GM18520 (cell line): ENCODE measurements around the gene GIPR.
"Not testable (repeated sequence)": the region's sequence is repeated elsewhere in the genome, so short reads cannot be mapped to it uniquely, and the experiment has no call there.

ENCODE experiments used
- ATAC-seq: cut with Tn5 transposase; IDR thresholded peaks from one replicate; pipeline ENCODE4 v1.9.1; 2021; ENCODE audit not compliant: unreplicated experiment

The GIPR gene, protein sequence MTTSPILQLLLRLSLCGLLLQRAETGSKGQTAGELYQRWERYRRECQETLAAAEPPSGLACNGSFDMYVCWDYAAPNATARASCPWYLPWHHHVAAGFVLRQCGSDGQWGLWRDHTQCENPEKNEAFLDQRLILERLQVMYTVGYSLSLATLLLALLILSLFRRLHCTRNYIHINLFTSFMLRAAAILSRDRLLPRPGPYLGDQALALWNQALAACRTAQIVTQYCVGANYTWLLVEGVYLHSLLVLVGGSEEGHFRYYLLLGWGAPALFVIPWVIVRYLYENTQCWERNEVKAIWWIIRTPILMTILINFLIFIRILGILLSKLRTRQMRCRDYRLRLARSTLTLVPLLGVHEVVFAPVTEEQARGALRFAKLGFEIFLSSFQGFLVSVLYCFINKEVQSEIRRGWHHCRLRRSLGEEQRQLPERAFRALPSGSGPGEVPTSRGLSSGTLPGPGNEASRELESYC

DNA sequence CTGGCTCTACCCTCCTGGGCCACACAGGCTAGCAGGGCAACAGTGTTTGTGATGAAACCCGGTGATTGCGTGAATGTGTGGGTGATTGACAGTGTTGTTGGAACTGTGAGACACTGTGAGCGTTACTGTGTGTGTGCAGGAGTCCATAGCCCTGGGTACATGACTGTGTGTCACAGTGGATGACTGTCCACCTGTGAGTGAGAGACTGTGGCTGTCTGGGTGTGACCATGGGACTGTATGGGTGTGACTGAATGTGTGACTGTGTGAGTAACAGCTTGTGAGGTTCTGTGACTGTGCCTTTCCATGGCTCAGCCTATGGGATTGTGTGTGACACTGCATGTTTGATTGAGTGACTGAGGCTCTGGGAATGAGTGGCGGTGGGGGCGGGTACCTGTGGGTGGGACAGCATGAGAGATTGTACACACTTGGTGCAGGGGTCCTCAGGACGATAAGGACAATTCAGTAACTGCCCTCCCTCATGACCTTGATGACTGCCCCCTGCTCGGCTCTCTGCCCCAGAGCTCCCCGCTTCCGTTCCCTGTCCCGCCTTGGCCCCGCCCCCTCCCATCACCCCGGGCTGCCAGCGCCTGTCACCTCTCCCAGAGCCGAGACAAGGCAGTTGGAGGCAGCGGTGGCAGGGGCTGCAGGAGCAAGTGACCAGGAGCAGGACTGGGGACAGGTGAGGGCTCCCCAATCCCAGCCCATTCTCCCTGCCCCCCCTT is at the start of gene GIPR:
Gene GIPR, plus strand, starts transcription at position 602 of the 722 bp plus-strand sequence. CDS start 1,300 bp downstream, outside the sequence.
- ATAC-seq: no peak

DNA sequence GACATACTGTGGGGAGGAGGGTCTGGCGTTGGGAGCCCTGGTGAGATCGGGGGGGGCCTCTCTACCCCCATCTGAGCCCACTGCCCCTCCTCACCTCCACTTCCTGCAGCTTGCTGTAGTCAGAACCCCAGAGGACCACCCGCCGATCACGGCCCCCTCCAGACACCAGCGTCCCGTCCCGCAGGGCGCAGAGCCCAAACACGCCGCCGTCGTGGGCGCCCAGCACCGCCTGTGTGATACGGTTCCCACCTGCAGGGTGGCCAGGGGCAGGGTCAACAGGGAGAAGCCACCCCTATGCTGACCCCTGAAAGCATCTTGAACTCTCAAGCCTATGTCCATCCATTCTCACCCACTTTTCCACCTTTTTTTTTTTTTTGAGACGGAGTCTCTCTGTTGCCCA is 46.6 kb upstream of the GIPR start:
- ATAC-seq: no peak

DNA sequence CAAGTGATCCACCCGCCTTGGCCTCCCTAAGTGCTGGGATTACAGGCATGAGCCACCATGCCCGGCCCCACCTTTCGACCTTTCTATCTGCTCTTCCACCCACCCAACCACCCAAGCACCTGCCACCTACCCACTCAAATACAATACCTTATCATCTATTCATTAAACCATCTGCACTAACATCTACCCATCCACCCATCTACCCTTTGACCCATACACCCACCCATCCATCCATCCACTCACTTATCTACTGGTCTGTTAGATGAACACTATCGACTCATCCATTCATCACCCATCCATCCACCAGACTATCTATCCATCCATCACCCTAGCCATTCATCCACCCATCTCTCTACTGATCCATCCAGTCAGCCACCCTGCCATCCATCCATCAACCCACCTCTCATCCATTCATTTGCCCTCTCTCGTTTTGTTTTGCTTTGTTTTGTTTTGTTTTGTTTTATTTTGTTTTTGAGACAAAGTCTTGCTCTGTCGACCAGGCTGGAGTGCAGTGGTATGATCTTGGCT is 46.0 kb upstream of the GIPR start:
- no peak for ATAC-seq

DNA sequence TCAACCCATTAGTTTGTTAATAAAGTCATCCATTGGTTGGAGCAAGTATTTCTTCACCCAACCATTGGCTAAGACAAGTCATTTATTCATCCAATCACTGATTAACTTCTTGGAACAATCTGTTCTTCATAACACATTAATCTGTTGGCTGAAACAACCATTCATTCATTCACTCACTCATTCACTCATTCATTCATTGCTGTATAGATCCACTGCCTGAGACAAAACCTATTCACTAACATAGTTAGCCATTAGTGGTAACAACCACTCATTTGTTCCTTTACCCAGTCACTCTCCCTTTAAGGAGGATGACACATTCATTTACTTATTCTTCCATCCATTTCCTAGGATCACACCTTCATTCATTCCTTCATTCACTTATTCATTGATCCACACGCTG is 44.0 kb upstream of the GIPR start:
- ATAC-seq: no peak

DNA sequence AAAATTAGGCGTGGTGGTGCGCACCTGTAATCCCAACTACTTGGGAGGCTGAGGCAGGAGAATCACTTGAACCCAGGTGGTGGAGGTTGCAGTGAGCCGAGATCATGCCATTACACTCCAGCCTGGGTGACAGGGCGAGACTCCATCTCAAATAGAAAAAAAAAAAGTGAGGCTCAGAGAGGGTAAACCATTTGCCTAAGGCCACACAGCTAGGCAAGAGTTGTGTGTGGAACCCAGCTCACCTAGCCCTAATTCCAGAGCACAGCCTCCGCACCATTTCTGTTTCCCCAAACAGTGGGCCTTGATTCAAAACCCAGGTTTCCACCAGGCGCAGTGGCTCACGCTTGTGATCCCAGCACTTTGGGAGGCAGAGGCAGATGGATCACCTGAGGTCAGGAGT is 39.8 kb upstream of the GIPR start:
- not testable (repeated sequence) for ATAC-seq

DNA sequence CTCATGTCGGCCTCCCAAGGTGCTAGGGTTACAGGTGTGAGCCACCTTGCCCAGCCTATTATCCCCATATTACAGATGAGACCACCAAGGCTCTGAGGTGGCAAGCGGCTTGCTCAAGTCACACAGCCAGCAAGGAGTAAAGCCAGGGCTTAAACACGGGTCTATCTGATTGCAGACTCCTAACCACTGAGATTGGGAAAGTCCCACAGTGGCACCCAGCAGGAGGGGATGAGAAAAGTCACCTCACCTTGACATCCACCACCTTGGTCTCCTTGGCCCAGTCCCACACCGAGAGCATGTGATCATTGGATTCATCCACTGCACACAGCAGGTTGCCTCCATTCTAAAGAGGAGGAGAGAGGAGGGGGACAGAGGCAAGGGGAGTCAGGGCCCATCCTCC is 38.3 kb upstream of the GIPR start:
- ATAC-seq: no peak

DNA sequence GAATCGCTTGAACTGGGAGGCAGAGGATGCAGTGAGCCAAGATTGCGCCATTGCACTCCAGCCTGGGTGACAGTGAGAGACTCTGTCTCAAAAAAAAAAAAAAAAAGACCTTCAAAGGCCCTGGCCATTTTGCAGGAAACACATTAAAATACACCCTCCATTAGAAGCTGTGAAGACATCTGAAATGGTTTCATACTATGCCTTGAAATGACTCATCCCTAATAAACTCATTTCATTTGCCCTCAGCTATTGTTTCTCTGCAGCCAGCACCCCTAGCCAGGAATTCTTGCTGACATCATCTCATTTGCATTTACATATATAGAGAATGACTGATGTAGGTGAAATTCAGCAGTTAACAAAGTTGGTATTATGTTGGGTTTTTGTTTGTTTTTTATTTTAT is 37.6 kb upstream of the GIPR start:
- ATAC-seq: no peak

DNA sequence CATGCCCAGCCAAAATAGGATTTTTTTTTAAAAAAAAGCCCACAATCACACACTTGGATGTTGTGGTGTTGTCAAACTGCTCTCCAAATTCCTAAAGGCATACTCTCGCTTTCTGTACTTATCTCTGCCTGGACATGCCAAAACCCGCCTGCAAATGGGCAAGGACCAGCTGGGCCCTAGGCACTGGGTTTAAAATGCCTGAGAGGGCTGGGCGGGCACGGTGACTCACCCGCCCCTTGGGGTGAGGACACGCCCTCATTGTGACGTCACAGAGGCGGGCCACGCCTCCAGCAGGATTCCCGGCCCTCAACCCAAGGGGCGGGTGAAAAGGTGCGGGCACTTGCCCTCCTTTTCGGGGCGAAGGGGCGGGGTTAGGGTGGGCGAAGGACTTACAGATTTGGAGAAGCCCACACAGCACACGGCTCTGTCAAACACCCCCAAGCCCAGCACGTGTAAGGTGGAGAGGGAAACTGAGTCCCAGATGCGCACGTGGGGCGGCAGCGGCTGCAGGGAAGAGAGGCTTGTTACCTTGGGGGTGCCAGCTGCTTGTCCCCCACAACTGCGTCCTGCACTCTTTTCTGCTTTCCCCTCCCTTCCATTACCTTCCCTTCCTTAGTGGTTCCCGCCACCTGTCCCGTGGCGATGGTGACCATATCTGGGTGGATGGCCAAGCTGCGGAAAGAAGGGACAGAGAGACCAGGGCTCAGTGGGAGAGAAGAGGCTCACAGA is 35.4 kb upstream of the GIPR start:
- ATAC-seq: no peak

DNA sequence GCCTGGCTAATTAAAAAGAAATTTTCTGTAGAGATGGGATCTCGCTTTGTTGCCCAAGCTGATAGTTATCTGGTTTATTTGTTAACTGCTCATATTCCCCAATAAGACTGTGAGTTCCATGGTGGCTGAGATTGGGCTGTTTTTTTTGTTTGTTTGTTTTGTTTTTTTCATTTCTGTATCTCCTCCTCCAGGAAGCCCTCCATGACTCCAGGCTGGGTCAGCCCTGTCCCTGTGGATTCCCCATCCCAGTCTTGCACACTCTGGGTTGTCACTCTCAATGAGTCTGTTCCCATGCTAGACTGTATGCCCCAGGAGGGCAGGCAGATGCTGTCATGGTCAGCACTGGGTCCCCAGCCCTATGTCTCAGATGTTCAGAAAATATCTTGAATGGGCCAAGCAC is 31.7 kb upstream of the GIPR start:
- no peak for ATAC-seq

DNA sequence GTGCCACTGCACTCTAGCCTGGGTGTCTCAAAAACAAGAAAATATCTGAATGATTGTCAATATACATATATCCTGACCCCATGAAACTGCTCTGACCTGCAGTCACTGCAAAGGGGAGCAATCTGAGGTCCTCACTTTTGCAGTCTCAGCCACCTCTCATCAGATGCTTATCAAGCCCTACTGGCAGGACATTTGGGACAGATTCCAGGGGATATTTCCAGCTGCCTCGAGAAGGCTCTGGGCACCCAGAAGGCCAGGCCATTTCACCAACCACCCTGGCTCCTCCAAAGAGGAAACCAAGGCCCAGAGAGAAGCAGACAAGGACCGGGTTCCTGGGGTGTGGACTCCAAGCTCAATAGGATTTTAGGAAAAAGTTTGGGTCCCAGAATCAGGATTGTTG is 31.1 kb upstream of the GIPR start:
- ATAC-seq: no peak

DNA sequence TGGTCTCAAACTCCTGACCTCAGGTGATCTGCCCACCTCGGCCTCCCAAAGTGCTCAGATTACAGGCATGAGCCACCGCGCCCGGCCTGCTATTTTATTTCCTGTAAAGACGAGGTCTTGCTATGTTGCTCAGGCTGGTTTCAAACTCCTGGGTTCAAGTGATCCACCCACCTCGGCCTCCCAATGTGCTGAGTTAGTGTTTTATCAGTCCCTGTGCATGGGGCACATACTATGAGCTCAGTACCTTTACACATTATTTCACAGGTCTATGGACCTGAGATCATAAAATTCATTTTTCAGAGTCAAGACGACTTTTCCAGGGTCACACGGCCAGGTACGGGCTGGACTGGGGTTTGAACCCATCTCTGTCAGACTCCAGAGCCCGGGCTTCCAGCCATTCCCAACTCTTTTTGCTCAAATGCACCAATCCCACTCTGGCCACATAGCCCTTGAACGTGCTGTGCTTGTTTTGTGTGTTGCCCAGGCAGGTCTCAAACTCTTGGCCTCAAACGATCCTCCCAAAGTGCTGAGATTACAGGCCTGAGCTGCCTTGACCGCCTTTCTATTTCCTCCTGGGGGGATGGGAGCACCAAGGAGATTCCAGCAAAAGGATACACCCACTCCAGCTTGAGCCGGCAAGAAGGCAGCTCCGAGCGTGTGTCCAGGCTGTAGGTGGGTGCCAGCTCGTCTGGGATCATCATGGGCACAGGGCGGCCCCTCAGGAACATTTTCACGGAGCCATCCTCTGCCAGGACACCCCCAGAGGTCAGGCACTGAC is 29.9 kb upstream of the GIPR start:
- no peak for ATAC-seq

DNA sequence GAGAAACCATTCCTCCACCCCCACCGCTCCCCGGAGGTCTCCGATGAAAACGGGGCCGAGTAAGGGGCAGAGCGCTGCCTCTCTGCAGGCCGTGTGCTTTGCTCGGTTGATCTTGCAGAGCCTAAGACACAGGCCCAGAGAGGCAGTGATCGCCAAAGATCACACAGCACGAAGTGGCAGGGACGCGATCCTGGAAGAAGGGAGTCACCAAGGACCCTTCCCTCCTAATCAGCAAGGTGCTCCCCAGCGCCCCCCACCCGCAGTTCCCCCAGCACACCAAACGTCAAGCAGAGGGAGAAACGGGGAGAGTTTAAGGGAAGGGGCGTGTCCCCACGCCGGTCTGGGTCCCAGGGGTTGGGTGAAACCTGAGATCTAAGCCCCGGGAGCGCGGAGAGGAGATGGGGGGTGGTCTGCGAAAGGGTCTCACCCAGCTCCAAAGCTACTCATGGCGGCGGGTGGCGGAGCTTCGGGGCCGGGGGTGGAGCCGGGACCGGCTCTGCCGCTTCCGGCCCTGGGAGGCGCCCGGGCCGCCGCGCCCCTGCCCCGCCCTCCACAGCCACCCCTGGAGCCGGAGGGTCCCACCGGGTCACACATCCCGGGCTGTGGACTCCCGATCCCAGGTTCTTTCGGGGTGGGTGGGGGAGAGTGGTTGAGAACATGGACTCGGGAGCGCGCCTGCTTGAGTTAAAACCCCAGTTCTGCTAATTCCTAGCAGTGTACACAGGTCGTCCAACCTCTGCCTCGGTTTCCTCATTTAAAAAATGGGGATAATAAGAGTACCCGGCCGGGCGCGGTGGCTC is 28.9 kb upstream of the GIPR start, which contains the start of gene EML2:
Gene EML2, minus strand, starts transcription at position 468 of the 800 bp plus-strand sequence. Its CDS starts 21 bp downstream, at position 447.
- ATAC-seq: no peak

DNA sequence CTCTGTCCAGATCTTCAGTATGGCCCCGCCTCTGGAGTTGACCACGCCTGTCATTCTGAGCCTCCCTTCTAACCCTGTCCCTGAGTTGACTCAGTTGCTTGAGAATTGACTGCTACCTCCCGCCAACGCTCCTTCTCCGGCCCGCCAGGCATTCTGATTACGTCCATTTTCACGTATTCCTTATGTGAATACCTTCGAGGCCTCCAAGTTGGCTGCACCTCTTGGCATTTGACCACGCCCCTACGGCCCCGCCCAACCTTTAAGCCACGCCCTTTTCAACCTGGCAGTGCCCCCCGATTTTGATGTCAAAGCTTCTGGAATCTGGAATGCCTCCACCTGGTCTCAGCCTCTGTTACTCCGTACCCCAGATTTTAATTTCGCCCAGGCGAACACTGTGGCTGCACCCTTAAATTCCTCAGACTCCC is 27.2 kb upstream of the GIPR start:
- no peak for ATAC-seq

DNA sequence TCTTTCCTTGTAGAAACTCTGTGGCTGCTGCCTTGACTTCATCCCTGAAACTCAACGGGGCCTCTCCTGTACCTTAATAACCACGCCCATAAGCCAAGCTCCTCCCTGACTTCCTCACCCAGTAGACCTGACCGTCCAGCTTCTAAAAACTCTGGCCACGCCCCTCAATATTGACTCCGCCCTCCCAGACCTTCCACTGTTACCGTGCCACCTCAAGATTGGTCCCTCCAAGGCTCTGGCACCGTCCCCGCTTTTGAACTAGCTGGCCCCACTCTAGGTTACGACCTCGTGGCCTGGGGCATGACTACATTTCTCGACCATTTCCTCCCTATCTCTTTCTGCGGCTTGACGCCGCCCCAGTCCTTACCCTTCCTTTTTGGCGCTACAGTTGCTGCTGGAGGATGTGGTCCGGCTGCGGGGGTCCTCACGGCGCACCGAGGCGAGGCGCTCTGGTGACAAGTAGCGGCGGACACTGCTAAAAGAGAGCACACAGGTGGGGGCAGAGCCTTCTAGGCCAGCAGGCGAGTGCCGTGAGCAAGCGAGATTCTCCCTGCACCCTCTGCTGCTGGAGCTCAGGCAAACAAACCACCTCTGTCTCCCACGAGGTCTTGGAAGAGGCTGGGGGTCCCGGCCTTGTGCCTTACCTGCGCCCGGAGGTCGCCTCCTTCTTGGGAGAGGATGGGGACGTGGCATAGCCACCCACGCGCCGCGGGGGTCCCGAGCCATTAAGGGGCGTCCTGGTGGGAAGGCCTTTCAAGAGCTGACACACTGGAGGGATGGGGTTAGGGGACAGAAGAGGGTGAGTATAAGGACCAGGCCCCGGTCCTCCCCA is 26.5 kb upstream of the GIPR start:
- peak; percentile 32 for ATAC-seq

DNA sequence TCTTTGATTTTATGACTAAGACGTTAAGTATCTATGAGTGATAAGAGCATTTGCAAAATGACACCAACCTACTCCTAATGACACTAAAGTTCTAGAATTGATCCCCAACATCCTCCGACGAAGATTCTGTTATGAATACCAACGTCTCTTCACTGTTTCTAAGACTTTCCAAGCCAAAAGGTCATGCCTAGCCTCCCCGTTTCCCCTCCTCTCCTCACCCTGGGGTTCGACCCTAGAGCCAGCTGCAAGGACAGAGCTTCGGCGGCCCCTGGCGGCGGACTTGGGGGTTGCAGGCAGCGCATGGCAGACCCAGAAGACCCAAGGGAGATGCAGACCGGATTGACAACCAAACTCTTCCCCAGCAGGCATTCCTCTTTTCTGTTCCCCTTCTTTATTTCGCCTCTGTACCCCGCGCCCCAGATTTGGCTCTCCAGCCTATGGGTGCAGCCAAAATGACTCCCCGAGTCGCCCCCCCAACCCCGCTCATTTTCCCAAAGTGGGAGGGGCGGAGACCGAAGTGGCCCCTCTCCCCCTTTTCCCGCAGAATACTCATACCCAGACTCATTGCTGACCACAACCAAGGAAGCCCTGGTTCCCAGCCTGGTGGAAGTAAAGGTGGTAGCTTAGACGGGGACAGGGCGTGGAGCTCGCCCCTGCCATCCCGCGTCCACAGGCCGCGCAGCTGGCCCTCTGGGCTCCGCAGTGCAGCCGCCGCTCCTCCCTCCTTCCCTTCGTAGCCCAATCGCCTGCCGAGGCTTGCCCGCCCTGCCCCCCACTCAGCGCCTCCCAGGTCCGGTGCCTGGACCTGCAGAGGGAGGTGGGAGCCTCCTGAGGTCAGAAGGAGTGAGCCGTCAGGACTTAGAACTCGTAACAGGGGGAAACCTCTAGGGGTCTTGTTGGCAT is 24.7 kb upstream of the GIPR start:
- ATAC-seq: no peak

DNA sequence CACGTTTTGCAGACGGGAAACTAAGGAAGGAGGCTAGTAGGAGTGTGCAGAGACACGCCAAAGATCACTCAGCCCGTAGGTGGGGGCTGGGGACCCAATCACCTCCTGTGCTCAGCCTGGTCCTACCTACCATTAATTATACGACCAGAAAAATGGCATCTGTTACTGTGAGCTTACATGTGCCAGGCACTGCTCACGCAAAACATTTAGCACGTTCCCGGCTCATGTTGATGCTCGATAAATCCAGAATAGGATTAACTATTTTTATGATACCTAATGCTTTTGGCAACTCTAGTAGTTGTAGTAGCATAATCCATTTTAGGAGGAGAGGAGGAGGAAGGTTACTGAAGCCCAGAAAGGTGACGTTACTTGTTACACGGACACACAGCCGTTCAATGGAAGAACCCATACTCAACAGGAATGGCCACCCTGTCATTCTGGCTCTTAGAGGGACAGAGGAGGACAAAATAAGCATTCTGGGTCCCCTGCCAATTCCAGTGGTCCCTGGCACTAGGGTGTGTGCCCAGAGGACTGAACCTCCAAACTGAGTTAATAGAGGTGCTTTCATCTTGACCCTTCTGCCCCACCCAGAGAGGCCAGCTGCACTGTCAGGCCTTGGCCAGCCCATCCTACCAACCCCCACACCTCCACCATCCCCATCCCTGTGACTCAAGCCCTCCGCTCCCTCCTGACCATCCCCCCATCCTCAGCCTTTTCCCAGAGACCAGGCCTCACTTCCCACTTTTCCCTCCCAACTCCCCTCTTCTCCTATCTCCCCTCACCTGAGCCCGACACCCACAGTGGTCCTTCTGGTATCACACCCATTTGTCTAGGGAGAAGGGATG is 23.9 kb upstream of the GIPR start:
- no peak for ATAC-seq
